Ramos (cell line): ENCODE data around the gene TXNRD3.
"Not testable (repeated sequence)": the region's sequence is repeated elsewhere in the genome, so short reads cannot be mapped to it uniquely, and the experiment has no call there.

Experiments
- in situ Hi-C: fragments of 300-500 bp; cut with MboI; formaldehyde crosslinking; loops from one replicate; pipeline ENCODE4 v1.14.3; 2022; ENCODE audit warnings: low sequenced_read_pairs; ENCODE audit not compliant: unreplicated experiment

Gene TXNRD3

DNA sequence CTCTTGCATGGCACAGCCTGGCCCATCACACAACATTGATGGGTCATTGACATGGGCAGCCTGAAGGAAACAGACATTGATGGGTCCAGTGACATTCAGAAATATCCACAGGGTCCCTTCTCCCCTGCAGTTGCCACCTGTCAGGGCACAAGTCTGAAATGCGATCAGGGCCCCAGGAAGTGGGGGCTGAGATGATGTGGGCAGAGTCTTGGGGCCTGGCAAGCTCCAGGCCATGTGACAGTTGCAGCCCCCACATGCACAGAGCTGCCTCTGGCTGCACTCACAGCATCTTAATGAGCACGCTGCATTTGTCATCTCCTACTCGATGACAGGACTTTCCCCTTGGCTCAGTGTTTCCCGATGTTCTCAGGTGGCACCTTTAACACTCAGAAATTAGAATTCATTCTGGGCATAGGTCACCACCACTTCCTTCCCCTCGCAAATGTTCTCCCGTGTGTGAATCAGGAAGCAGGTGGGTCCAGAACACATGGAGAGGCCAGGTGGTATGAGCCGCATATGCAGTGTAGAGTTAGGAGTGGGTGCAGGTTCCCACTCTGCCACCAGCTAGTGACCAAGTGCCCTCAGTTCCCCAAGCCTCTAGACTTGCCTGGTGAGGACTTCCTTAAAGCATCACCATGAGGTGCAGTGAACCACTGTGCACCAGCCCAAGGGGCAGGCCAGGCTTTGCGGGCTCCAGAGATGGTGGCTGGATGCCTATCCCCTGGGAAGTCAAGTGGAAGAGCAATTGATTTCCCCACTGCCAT is 1.6 kb upstream of the TXNRD3 start:
- in situ Hi-C loops = no loop called here

DNA sequence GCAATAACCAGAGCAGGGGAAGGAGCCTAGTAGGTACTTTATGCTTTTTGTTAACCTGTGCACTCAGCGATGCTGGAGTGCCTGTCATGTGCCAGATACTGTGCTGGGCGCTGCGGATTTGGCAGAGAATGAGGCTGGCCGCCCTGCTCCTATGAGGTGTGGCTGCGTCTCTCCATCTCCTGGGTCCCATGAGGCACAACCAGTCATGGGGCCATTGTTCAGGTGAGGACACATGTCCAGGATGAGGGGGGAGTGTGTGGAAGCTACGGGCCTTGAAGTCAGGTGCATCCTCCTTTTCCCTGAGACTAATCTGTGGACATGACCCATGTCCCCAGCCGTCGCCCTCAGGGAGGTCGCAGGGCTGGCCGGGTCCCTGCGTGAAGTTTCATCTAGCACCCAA is 963 bp upstream of the TXNRD3 start:
- in situ Hi-C loops = no loop called here

GRCh38 chr3:126649556-126650092 is 5.3 kb downstream of the TXNRD3 start:
- in situ Hi-C loops = no loop called here

DNA sequence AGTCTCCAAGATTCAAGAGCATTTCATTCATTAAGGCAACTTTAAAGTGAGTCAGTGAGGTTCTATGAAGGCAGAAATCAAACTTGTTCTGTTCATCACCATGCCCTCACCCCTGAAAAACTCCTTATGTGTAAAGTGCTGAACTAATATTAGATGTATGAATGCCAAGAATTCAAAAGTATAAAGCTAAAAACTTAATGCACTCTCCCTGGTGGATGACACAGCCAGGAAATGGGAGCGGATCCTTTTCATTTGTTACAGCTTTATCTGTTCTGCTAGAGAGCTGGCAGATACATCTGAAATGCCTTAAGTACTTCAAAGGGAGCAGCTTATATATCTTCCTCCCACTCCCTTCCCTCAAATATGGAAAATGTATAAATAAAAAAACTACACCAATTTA is 8.2 kb downstream of the TXNRD3 start:
- in situ Hi-C loops = no loop called here

DNA sequence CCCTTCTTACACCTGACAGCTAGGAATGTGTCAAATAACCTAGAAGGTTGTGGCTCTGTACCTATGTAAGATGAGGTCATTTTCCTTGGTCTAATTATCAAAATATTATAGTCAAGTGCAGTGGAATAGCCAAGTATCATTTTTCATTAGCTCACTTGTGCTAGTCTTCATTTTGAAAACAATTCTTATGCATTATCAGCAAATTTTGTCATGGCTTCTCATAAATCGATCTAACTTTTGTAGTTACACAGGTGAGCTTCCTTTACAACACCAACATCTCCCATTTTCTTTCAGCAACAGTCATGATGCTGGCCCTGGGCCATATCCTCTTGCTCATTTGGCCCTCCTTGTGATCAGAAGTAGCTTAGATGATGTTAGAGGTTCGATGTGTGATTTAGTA is 10.3 kb downstream of the TXNRD3 start:
- in situ Hi-C loops = no loop called here

DNA sequence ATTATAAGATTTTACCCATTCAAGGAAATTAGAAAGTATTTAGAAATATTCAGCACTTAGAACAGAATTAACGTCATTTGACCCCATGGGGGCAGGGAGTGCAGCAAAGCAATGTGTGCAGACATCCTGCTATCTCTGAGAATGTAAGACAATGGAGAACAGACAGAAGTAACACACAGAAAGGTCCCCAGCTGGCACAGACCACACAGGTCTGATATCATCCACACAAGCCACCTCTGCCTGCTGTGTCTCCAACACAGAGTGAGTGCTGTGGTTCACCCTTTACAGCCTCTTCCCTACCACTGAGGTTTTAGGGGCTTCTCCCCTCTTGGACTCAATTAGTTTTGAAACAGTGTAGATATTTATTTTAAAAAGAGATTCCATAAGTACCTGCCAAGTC is 16.1 kb downstream of the TXNRD3 start:
- in situ Hi-C loops = no loop called here

DNA sequence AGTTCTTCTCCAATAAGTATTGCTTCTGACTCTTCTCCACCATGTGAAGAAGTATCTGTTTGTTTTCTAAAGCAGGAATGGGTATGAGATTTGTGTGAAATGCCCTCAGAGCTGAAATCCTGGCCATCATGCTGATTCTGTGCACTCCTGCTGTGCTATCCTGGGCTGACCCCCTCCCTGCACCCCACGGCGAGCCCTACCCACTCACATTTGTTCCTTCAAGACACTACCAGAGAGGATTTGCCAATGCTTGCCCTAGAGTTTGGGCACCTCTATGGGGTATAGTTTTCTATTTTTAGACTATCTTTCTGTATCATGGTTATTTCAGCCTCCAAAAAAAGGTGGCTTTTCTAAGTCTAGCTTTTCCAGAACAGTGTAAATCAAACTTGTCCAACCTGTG is 18.5 kb downstream of the TXNRD3 start:
- in situ Hi-C loops = no loop called here

DNA sequence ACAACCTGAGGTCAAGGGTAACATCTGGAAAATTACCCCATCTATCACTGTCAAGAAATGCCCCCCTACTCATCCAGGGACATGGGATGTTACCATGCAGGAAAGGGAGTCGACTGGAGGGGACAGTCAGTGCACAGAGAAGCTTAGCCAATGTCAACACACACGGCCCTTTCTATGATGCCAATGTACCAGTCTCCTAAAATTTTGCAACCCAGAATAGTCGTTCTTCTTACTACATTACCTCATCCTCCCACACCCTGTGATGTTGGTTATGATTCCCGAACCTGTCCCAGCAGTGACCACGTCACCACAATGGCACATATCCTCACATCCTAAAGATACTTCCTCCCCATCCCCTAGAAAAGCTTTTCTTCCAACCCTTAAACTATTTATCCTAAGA is 20.1 kb downstream of the TXNRD3 start:
- in situ Hi-C loops = no loop called here

GRCh38 chr3:126630020-126630419 is 24.9 kb downstream of the TXNRD3 start:
- in situ Hi-C loops = no loop called here

- in situ Hi-C loops = not testable (repeated sequence)
Measured at GRCh38 chr3:126625735-126626134, 29.2 kb downstream of the TXNRD3 start.

GRCh38 chr3:126622694-126623093 is 32.2 kb downstream of the TXNRD3 start:
- in situ Hi-C loops = no loop called here

DNA sequence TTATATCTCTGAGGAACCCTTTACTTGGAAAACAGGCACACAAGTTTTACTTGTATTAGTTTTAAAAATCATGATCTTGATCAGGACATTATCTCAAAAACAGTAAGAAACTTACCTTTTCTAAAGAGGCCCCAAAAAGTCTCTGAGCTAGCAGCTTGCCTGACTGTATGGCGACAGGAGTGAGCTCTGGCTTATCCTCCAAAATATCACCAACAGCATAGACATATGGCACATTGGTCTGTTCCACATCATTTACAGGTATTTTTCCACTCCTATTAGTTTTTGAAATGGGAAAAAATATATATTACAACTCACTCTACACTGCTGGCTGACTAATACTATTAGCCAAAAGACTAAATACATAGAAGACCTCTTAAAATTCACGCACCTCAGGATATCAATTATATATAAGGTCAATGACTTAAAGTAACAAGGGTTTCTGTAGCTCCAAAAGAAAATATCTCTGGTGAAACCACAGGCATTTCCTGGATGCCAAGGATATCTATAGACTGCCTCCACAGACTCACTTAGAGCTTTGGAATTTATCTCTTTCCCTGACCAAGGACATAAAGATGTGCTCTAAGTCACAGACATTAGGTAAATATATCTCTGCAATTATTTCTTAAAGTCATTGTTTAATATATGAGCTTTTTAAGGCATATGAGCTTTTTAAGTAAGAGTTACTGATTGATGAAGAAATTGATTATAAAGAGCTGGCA is 33.1 kb downstream of the TXNRD3 start:
- in situ Hi-C loops = no loop called here

DNA sequence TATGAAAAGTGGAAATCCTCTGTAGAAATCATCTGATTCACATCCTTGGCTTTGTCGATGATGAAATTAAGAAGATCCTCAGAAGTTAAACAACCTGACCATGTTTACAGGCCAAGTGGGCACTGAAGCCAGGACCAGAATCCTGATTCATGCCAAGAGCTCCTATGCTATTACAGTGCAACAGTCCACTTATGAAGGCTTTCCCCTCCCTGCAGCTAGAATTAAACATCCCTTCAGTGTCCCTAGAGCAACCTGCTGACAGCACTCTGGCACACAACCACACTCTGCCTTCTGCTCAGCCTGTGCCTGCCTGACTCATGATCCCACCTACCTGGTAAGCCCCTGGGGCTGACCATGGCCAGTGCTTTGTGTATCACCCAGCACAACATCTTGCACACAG is 33.8 kb downstream of the TXNRD3 start:
- in situ Hi-C loops = no loop called here

DNA sequence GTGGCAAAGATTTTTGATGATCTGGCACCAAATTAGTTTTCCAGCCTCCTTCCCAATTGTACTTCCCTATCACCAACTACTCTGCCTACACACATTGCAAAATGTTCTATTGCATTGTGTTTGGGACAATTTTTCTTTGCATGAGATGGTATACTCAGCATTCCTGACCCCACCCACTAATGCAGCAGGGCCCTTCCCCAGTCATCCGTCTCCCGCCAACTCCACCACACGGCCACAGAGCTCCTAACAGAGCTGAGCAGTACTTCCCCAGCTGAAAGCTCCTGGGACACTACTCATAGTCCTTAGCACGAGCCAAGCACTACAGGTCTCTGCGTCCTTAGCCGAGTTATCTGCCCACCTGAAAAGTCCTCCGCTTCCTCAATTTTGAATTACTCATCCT is 34.2 kb downstream of the TXNRD3 start:
- in situ Hi-C loops = no loop called here

DNA sequence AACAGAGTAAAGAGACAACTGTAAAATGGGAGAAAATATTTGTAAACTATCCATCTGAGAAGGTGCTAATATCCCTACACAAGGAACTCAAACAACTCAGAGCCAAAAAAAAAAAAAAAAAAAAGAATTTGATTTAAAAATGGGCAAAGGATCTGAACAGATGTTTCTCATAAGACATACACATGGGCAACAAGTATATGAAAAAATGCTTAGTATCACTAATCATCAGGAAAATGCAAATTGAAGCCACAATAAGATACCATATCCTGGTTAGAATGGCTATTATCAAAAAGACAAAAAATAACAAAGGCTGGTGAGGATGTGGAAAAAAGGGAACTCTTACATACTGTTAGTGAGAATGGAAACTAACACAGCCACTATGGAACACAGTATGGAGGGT is 36.2 kb downstream of the TXNRD3 start:
- in situ Hi-C loops = no loop called here

DNA sequence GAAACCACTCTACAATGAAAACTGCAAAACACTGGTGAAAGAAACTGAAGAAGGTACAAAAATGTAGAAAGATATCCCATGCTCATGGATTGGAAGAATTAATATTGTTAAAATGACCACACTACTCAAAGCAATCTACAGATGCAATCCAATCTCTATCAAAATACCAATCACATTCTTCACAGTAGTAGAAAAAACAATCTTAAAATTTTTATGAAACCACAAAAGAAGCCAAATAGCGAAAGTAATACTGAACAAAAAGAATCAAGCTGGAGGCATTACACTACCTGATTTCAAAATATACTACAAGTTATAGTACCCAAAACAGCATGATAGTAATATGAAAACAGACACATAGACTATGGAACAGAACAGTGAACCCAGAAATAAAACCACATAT is 36.9 kb downstream of the TXNRD3 start:
- in situ Hi-C loops = no loop called here

DNA sequence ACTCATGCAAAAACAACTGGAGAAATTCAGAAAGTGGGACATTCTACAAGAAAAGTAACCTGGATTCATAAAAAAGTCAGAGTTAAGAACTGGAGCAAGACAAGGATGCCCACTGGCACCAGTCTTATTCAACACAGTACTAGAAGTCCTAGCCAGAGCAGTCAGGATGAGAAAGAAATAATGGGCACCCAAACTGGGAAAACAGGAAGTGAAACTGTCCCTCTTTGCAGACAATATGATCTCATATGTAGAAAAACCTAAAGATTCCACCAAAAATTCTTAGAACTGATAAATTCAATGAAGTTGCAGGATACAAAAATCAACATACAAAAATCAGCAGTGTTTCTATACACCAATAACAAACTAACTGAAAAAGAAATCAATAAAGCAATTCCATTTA is 37.4 kb downstream of the TXNRD3 start:
- in situ Hi-C loops = no loop called here

DNA sequence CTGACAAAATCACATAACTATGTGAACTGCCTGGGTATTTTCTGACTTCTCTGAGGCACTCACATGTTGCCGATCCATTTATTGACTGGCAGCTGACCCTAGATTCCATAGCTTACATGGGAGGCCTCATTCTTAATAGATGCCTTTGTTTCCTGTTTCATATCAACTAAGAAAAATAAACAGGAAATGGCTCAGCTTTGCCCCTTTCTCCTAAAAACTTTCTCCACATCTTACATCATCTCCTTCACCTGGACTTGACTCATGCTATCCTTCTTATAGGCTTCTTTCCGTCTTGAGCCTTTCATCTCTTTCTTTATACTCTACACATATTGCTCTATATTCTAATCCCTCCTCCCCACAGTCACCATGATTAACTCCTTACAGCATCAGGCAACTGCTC is 38.0 kb downstream of the TXNRD3 start:
- in situ Hi-C loops = no loop called here

DNA sequence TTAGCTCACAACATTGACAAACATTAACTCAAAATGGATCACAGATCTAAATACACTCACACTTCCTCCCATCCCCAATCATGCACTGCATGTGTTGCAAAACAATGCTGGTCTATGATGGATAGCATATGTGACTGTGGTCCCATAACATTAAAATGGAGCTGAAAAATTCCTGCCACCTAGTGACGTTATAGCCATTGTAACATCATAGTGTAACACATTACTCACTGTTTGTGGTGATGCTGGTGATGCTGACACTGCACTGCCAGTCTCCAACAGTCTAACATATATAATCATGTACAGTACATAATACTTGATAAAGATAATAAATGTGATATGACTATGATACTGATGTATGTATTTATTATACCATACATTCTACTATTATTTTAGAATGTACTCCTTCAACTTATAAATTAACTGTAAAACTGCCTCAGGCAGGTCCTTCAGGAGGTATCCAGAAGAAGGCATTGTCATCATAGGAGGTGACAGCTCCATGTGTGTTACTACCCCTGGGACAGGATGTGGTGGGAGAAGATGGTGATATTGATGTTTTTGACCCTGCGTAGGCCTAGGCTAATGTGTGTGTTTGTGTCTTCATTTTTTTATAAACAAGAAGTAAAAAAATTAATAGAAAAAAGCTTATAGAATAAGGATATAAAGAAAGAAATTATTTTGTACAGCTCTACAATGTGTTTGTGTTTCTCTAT is 41.3 kb downstream of the TXNRD3 start:
- in situ Hi-C loops = no loop called here

DNA sequence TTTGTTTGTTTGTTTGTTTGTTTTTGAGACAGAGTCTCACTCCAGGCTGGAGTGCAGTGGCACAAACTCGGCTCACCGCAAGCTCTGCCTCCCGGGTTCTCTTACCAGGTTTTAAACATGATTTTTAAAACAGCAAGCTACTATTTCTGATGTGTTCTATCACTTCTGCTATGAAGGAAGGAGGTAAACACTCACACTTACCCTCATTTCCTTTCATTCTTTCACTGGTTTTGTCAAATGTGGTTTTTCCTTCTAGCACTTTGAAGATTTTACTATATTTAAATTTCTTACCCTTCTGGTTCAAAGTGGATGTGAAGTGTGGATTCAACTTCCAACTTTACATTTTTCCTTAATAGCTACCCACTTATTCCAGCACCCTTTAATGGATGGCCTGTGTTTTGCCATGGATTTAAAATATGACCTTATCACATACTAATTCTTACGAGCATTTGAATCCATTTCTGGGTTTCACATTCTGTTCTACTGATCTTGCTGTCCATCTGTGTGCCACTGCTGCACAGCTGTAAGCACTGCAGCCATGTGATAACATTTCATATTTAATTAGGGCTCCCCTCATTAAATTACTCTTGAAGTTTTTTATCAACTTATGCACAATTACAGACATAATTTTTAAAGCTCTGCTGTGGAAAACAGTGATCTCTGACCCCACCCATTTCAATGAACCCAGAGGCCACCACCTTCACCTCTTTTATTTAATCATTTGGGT is 42.3 kb downstream of the TXNRD3 start:
- in situ Hi-C loops = no loop called here
